ENCODE measurements around the gene SPNS1.
"Not testable (repeated sequence)": the region's sequence is repeated elsewhere in the genome, so short reads cannot be mapped to it uniquely, and the experiment has no call there.

Gene SPNS1
- 1.9 to 5.0 reads per million in 2 donors for total RNA-seq

GRCh38 chr16:28974437-28975157, at the start of gene SPNS1:
SPNS1 (plus strand) TSS chr16:28974778; CDS start chr16:28975152, 374 bp downstream.
- DNase-seq, result peak; percentile 73 to 94 (median 87)

GRCh38 chr16:28925386-28926228, 49.0 kb upstream of the SPNS1 start:
- peak; percentile 43 to 92 (median 71) for DNase-seq

DNA sequence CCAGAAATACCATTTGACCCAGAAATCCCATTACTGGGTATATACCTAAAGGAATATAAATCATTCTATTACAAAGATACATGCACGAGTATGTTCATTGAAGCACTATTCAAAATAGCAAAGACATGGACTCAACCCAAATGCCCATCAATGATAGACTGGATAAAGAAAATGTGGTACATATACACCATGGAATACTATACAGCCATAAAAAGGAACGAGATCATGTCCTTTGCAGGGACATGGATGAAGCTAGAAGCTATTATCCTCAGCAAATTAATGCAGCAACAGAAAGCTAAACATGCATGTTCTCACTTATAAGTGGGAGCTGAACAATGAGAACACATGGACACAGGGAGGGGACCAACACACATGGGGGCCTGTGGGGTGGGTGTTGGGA, 48.3 kb upstream of the SPNS1 start:
- DNase-seq, result not testable (repeated sequence)

DNA sequence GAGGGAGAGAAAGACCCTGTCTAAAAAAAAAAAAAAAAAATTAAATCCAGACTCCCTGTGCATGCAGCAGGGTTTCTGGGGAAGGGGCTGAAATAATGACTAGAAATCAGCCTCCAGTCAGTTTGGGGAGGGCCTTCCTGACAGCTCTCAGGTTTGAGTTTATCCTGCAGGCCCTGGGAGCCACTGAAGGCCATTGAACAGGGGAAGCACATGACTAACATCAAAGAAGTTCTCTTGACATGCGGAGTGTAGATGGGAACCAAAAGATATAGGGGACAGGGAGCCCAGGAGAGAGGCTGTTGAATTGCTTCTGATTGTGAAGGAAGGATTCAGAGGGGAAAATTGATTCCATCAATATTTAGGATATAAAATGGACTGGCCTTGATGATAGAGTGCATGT, 46.8 kb upstream of the SPNS1 start:
- DNase-seq, result no peak

DNA sequence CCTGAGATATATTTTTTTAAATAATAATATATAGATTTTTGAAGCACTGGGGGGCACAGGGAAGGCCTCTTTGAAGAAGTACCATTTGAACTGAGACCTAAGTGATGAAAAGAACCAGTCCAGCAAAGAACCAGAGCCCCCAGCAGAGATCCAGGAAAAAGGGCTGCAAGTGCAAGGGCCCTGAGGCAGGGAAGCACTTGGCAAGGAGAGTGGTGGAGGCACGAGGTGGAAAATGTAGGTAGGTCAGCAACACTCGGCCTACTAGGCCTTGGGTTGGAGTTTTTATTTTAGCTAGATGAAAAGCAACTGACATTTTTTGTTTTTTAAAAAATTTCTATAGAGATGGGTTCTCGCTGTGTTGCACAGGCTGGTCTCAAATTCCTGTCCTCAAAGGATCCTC, 44.4 kb upstream of the SPNS1 start:
- no peak for DNase-seq

DNA sequence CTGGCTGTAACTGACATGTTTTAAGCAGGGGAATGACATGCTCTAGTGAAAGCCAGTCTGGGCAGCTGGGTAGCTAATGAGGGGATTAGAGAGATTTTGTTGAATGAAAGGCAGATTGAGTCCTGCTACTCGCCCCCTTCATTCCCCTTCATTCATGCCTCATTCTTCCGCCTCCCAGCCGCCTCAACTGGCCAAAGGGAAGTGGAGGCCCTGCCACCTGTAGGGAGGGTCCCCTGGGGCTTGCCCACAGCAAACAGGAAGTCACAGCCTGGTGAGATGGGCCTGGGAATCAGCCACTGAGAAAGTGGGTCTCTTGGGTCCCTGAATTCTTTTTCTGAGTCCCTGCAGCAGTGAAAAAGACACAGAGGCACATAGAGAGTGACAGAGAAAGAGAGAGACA, 43.9 kb upstream of the SPNS1 start:
- peak in 1 of 5 experiments; percentile 13 for DNase-seq

DNA sequence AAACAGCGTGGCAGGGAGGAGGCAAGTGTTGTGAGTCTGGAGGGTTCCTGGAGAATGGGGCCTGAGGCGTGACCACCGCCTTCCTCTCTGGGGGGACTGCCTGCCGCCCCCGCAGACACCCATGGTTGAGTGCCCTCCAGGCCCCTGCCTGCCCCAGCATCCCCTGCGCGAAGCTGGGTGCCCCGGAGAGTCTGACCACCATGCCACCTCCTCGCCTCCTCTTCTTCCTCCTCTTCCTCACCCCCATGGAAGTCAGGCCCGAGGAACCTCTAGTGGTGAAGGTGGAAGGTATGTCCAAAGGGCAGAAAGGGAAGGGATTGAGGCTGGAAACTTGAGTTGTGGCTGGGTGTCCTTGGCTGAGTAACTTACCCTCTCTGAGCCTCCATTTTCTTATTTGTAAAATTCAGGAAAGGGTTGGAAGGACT, 42.8 kb upstream of the SPNS1 start, which contains the start of gene CD19:
Gene CD19 (plus strand): TSS at position 171 of the 425 bp plus-strand sequence. CDS start 30 bp downstream, at position 201.
- DNase-seq, result no peak

DNA sequence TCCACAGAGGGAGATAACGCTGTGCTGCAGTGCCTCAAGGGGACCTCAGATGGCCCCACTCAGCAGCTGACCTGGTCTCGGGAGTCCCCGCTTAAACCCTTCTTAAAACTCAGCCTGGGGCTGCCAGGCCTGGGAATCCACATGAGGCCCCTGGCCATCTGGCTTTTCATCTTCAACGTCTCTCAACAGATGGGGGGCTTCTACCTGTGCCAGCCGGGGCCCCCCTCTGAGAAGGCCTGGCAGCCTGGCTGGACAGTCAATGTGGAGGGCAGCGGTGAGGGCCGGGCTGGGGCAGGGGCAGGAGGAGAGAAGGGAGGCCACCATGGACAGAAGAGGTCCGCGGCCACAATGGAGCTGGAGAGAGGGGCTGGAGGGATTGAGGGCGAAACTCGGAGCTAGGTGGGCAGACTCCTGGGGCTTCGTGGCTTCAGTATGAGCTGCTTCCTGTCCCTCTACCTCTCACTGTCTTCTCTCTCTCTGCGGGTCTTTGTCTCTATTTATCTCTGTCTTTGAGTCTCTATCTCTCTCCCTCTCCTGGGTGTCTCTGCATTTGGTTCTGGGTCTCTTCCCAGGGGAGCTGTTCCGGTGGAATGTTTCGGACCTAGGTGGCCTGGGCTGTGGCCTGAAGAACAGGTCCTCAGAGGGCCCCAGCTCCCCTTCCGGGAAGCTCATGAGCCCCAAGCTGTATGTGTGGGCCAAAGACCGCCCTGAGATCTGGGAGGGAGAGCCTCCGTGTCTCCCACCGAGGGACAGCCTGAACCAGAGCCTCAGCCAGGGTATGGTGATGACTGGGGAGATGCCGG, 42.0 kb upstream of the SPNS1 start:
- no peak for DNase-seq

DNA sequence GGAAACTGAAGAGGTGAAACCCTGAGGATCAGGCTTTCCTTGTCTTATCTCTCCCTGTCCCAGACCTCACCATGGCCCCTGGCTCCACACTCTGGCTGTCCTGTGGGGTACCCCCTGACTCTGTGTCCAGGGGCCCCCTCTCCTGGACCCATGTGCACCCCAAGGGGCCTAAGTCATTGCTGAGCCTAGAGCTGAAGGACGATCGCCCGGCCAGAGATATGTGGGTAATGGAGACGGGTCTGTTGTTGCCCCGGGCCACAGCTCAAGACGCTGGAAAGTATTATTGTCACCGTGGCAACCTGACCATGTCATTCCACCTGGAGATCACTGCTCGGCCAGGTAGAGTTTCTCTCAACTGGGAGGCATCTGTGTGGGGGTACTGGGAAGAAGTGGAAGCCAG, 41.4 kb upstream of the SPNS1 start:
- DNase-seq, result no peak

- no peak for DNase-seq
Measured at GRCh38 chr16:28935346-28935745, 39.2 kb upstream of the SPNS1 start.

DNA sequence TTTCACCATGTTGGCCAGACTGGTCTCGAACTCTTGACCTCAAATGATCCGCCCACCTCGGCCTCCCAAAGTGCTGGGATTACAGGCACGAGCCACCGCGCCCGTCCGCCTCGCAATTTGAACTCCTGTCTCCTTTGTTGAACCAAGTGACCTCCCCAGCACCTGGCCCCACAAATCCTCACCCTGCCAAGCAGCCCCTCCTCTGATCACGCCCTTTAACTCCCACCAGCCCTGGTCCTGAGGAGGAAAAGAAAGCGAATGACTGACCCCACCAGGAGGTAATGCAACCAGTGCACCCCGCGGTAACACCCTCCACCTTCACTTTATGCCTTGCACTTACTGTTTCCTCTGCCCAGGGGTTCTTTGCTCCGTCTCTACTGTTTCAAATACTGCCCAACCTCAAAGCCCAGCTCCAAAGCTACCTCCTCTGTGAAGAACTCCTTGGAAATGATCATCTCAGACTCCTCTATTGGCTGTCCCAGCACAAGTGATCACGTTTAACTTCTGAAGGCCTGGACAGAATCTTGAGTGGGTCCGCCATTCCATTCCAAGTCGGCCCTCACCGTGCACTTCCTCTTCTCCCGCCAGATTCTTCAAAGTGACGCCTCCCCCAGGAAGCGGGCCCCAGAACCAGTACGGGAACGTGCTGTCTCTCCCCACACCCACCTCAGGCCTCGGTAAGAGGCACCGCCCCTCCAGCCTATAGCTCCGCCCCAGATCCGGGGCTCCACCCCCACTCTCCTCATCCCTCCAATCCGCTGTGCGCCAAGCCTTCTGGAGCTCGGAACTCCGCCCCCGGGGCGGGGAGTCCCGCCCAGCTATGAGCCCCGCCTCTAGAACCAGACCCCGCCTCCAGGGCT, 38.4 kb upstream of the SPNS1 start:
- DNase-seq, result peak; percentile 67 to 79 (median 75)

DNA sequence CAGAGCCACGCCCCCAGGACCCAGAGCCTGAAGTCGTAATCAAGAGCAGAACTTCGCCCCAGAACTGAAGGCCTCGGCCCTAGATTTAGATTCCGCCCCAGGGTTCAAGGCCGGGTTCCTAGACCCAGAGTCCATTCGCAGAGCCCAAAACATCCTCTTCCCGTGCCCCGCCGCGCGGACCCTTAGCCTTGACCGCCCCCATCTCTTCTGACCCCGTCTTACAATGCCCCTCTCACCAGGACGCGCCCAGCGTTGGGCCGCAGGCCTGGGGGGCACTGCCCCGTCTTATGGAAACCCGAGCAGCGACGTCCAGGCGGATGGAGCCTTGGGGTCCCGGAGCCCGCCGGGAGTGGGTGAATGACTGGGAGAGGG, 37.8 kb upstream of the SPNS1 start:
- DNase-seq, result no peak

DNA sequence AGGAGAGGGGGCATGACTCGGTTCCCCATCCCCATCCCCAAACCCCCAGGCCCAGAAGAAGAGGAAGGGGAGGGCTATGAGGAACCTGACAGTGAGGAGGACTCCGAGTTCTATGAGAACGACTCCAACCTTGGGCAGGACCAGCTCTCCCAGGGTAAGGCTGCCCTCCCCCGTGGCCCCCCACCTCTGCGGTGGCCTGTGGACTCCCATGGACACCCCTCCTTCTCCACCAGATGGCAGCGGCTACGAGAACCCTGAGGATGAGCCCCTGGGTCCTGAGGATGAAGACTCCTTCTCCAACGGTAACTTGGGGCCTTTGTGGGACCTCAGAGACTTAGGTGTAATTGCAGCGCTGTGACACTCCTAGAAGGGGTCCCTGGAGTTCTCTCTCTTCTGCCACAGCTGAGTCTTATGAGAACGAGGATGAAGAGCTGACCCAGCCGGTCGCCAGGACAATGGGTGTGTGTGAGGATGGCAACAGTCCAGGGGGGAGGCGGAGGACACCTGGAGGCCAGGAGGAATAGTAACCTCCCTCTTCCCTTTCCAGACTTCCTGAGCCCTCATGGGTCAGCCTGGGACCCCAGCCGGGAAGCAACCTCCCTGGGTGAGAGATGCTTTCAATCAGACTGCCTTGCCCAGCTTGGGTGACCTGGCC, 37.2 kb upstream of the SPNS1 start:
- no peak for DNase-seq

DNA sequence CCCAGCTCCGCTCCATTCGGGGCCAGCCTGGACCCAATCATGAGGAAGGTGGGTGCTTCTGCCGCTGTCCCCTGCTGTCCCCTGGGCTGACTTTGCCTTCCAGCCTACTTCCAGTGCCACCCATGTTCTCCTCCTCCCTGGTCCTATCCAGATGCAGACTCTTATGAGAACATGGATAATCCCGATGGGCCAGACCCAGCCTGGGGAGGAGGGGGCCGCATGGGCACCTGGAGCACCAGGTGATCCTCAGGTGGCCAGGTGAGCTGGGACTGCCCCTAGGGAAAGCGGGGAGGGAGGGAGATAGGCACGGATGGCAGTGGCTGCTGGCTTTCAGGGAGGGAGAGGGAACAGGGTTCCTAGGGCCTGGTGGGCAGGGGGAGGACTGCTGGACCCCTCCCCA, 35.9 kb upstream of the SPNS1 start:
- DNase-seq, result no peak

DNA sequence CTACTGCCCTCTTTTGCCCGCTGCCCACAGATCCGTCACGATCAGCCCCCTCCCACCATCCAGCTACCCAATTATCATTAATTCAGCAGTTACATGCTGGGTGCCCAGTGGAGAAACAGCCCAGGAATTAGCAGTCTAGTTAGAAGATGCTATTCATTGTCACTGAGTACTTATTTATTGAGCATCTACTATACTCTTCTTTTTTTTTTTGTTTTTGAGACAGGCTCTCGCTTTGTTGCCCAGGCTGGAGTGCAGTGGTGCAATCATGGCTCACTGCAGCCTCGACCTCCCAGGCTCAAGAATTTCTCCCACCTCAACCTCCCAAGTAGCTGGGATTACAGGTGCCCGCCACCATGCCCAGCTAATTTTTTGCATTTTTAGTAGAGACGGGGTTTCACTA, 34.8 kb upstream of the SPNS1 start:
- not testable (repeated sequence) for DNase-seq

DNA sequence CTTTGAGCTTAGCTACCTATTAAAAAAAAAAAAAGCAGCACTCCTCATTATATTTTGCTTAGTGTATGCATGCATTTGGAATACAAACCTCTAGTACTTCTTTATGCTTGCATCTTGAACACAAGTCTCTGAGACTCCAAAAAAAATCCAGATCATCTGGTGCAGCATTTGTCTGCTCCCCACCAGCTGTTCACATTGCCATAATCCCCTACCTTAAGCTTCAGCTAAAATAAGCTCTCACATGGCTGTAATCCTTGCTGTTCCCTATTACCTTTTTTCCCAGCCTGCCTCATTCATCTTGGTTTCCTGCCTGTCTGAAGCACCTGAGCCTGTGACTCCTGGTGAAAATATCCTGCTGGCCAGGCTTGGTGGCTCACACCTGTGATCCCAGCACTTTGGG, 31.3 kb upstream of the SPNS1 start:
- DNase-seq, result no peak

- no peak for DNase-seq
Measured at GRCh38 chr16:28946681-28947080, 27.9 kb upstream of the SPNS1 start.

- peak; percentile 98 to 100 (median 99) for DNase-seq
Measured at GRCh38 chr16:28950648-28951409, 23.7 kb upstream of the SPNS1 start, which contains the start of gene NFATC2IP. NFATC2IP (plus strand) TSS chr16:28950937; CDS start chr16:28951012, 75 bp downstream.

- peak in 1 of 5 experiments; percentile 53 for DNase-seq
Measured at GRCh38 chr16:28951410-28951943, 23.1 kb upstream of the SPNS1 start.

- DNase-seq, result no peak
Measured at GRCh38 chr16:28958216-28958615, 16.4 kb upstream of the SPNS1 start.
